ENCODE measurements around the gene DCTN3.
A peak's percentile ranks its signal among the peaks of the same experiment; 100 is the strongest.

Gene DCTN3

DNA sequence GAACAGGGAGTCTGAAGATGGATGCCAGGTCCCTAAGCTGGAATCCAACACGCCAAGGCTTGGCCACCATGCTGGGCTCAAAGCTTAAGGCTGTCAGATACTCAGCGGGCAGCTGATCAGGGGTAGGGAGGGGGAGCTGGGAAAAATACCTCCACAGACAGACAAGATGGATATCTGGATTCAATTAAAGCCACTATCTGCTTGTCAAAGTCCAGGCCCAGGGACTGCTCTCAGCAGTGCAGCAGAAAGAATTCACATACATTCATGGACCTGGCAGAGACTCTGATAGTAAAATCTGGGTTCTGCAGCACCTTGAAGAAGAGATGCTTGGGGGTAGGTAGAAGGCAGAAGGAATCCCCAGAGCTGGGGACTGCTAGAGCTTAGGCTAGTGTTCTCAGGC lies 5.2 kb downstream of the DCTN3 start:
- no peak for DNase-seq

DNA sequence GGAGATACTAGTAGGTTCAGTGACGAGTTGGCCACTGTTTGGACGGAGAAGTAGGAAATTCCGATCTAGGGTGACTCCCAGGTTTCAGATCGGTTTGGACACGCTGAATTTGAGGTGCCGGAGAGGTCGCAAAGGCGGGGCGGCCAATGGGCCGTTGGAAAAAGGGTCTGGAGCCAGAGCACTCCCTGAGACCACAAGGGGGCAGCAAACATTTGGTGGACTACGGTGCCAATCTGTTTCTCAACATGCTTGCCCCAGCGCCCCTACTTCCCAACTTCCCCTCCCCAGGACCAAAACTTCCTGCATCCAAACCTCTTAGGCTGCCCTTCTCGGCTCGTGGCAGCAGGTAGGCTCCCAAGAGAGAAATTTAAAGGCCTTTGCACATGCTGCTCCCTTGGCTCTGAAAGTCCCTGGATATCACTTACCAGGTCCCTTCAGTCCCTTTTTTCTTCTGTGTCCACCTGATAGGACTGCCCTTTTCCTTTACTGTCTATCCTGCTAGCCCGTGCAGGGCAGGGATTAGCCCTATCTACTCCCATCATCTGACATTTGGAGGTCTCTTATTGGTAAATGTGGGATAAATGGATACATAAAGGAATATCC lies 7.4 kb downstream of the DCTN3 start:
- peak; percentile 68 for DNase-seq

GRCh38 chr9:34611811-34612787 lies 8.2 kb downstream of the DCTN3 start, which contains the start of gene RPP25L:
Gene RPP25L (minus strand): TSS chr9:34612097. CDS start chr9:34611296, 801 bp downstream.
- DNase-seq: peak; percentile 84

DNA sequence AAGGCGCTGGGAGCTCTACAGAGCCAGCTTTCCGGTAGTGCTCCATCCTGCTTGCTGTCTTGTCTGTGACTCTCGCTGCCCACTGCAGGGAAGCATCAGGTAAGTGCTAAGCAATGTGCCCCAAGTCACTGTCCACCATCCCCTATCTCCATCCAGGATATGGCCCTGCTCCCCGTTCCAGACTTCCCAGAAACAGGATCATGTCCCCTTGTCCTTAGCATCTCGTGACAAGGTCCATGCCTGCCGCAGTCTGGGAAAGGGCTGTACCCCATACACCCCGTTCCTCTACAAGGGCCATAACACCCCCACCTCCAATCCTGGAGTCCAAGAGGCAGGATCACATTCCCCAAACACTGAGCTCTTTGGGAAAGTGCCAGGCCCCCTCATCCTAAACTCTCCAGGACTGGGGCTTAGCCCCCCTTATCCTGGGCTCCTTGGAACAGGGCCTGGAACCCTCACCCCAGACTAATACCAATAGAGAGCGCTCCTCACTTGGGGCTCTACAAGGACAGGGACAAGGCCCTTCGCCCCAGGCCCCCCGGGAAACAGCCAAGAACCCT lies 9.0 kb downstream of the DCTN3 start:
- no peak for DNase-seq

GRCh38 chr9:34610434-34611206 lies 9.7 kb downstream of the DCTN3 start:
- no peak for DNase-seq

DNA sequence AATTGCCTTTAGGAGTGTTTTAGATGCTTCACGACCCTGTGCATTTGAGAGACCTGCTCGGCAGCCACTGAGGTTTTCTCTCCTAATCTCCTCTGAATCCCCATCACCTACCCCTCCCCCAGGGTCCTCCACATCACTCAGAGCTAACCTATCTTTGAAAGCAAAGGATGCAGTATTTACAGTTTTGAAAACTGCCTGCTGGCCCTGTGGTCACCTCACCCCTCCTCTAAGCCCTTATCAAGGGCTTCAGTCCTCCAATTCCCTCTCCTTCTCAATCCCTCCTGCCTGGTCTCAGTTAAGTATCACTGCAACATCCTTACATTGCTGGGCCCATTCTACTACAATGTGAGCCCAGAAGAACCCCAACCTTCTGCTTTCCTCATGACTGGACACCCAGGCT lies 13.0 kb downstream of the DCTN3 start:
- DNase-seq: no peak

DNA sequence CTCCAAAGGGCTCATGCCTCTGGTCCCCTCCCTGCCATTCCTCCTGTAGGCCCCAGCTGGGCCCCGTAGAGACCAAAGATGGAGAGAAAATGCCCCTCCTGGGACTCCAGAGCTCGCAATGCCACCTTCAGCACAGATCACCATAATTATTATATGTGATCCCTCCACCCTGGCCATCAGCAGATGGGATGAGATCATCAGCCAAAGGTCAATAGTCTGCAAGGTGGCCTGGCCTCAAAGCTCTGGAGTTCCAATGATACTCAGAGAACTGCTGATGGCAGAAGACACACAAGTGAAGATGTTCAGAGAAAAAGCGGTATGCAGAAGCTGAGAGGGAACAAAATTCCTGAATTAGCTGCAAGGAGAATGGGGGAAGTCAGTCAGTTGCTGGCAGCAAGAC lies 13.4 kb downstream of the DCTN3 start:
- DNase-seq: no peak

GRCh38 chr9:34606190-34606589 lies 14.1 kb downstream of the DCTN3 start:
- DNase-seq: no peak

DNA sequence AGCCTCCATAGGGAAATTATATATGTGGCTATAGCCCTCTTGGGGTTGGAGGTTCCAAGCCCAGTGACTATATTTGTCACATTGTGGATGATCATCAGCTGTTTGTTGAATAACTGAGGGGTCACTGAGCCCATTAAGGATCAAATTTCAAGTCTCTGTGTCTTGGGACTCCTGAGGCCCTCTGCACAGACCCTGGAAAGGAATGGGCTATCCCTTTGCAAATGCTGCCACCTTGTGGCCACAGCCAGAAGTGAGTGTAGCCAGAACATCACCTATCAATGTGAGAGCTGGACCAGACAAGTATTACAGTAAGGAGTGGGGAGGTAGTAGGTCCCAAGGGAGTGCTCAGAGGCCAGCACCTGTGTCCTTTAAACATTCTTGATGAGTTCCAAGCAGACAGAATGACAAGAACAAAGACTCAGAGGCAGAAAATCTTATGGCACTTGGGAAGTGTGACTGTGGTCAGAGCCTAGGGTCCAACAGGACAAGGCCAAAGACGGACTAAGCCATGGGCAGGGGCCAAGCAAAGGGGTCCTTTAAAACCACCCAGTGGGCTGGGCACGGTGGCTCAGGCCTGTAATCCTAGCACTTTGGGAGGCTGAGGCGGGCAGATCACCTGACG lies 16.6 kb downstream of the DCTN3 start:
- DNase-seq: peak; percentile 62

GRCh38 chr9:34601937-34602573 lies 18.2 kb downstream of the DCTN3 start:
- no peak for DNase-seq

GRCh38 chr9:34600908-34601307 lies 19.4 kb downstream of the DCTN3 start:
- DNase-seq: no peak

DNA sequence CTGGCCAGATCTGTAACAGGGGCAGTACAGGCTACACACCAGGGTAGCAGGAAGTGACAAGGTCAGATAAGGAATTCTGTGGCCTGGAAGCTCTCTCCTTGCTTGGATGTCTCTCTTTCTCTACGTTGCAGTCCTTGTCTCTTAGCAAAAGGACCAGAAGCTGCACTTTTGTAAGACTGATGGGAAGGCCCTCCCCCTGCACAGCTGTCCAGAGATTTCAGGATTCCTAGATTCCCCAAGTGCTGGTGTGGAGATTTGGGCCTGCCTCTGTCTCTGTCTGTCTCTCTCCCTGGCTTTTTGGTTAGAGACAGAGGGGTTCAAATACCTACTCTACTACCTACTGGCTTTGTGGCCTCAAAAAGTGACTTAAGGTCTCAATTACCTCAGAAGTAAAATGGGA lies 20.7 kb downstream of the DCTN3 start:
- DNase-seq: no peak

GRCh38 chr9:34594177-34594576 lies 26.1 kb downstream of the DCTN3 start:
- no peak for DNase-seq

- no peak for DNase-seq
Measured at GRCh38 chr9:34592895-34593601, 27.2 kb downstream of the DCTN3 start.

GRCh38 chr9:34591917-34592866 lies 28.1 kb downstream of the DCTN3 start:
- DNase-seq: no peak

DNA sequence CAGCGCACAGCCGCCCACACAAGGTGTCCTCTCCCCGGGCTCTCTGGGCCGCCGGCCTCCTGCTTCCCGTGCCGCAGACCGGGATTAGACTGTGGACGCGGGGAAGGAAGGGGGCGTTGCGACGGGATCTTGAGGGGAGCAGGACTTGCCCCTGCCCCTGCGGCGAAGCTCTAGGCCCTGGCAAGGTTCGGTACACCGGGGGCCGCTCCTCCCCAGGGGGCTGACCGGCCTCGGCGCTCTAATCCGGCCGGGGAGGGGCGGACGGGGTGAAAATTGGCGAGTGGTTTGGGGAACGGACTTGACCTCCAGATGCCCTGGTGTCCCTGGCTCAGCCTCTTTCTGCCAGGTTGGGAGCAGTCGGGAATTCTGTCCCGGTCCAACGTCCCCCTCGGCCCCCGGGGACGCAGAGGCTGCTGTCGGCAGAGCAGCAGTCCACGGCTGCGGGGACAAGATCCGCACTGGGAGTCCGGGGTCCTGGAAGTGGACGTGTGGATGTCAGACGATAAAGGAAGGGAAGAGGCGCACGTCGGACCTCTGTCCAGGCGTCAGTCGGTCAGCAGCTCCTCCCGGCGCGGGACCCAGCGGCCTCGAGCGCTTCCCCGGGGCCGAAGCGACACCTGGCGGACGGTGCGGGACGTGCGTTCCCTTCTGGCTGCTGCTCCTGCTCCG lies 28.9 kb downstream of the DCTN3 start:
- DNase-seq: peak; percentile 58

- DNase-seq: no peak
Measured at GRCh38 chr9:34590381-34591247, 29.7 kb downstream of the DCTN3 start.

- DNase-seq: no peak
Measured at GRCh38 chr9:34589636-34590380, 30.5 kb downstream of the DCTN3 start, which contains the start of gene CNTFR. Gene CNTFR (minus strand): TSS chr9:34589724. CDS start chr9:34568981, 20,743 bp downstream.
